GM12878 (cell line): ENCODE measurements around the gene ZNF668. TPM values are rescaled to one million over a fixed set of nuclear protein-coding genes. Genes with fewer than 3 reads are reported as not detected.

Experiments used
- ASH2L ChIP-seq: fragments of 300-600, 200-600 bp; sonication (generic); IDR thresholded peaks from 2 replicates; pipeline ENCODE4 v1.6.1; 2017; ENCODE audit warnings: low read depth, mild to moderate bottlenecking, borderline replicate concordance
- CREM ChIP-seq: IDR thresholded peaks from 2 replicates; pipeline ENCODE4 v1.6.1; 2014; ENCODE audit warnings: antibody characterized with exemption, low read depth
- DPF2 ChIP-seq: fragments of 450-650 bp; IDR thresholded peaks from 2 replicates; pipeline ENCODE4 v1.6.1; 2017; ENCODE audit warnings: mild to moderate bottlenecking
- E2F8 ChIP-seq: fragments of 450-650 bp; IDR thresholded peaks from 2 replicates; pipeline ENCODE4 v1.6.1; 2018; ENCODE audit warnings: mild to moderate bottlenecking, low read depth, moderate library complexity; ENCODE audit not compliant: partially characterized antibody
- HCFC1 ChIP-seq: fragments of 150-350 bp; IDR thresholded peaks from 2 replicates; pipeline ENCODE4 v1.6.1; 2014; ENCODE audit warnings: low read length
- HDGF ChIP-seq: fragments of 450-650 bp; IDR thresholded peaks from 2 replicates; pipeline ENCODE4 v1.6.1; 2016; ENCODE audit warnings: antibody characterized with exemption
- IRF3 ChIP-seq: fragments of 450-650 bp; IDR thresholded peaks from 2 replicates; pipeline ENCODE4 v1.6.1; 2014; ENCODE audit warnings: mild to moderate bottlenecking
- JUND ChIP-seq: IDR thresholded peaks from 2 replicates; pipeline ENCODE4 v1.6.1; 2012; ENCODE audit warnings: low read depth, mild to moderate bottlenecking, low read length, improper control_type of control experiment, moderate library complexity
- KDM1A ChIP-seq: fragments of 200-600 bp; sonication (generic); IDR thresholded peaks from 2 replicates; pipeline ENCODE4 v1.6.1; 2016; ENCODE audit warnings: borderline replicate concordance
- KLF5 ChIP-seq: fragments of 450-650 bp; IDR thresholded peaks from 2 replicates; pipeline ENCODE4 v1.6.1; 2014; ENCODE audit warnings: mild to moderate bottlenecking; ENCODE audit not compliant: partially characterized antibody
- MTA3 ChIP-seq: IDR thresholded peaks from 2 replicates; pipeline ENCODE4 v1.6.1; 2012; ENCODE audit warnings: low read length, inconsistent platforms, borderline replicate concordance
- NR2F1 ChIP-seq: fragments of 450-650 bp; conservative IDR thresholded peaks from 2 replicates; pipeline ENCODE4 v1.6.1; 2017; ENCODE audit warnings: mild to moderate bottlenecking
- PAX5 ChIP-seq: IDR thresholded peaks from 2 replicates; pipeline ENCODE4 v1.6.1; 2011; ENCODE audit warnings: low read depth, low read length, borderline replicate concordance
- RBBP5 ChIP-seq: fragments of 200-600 bp; sonication (generic); conservative IDR thresholded peaks from 2 replicates; pipeline ENCODE4 v1.6.1; 2016
- SIX5 ChIP-seq: IDR thresholded peaks from 2 replicates; pipeline ENCODE4 v1.6.1; 2011; ENCODE audit warnings: mild to moderate bottlenecking, low read depth, low read length, moderate library complexity; ENCODE audit not compliant: severe bottlenecking
- SRF ChIP-seq, 2 experiments: IDR thresholded peaks; 2 replicates each; pipeline ENCODE4 v1.6.1; 2011; ENCODE audit warnings: low read depth in 2 of 2, low read length in 2 of 2, mild to moderate bottlenecking in 1 of 2, moderate library complexity in 1 of 2
- TCF3 ChIP-seq: IDR thresholded peaks from 2 replicates; pipeline ENCODE4 v1.6.1; 2012; ENCODE audit warnings: low read depth, mild to moderate bottlenecking, low read length, borderline replicate concordance; ENCODE audit not compliant: insufficient read depth
- ZBTB4 ChIP-seq: fragments of 450-650 bp; formaldehyde crosslinking; IDR thresholded peaks from 2 replicates; pipeline ENCODE4 v1.4.0; 2022; ENCODE audit warnings: mild to moderate bottlenecking, moderate library complexity
- ZNF217 ChIP-seq: fragments of 450-650 bp; IDR thresholded peaks from 2 replicates; pipeline ENCODE4 v1.6.1; 2017; ENCODE audit warnings: antibody characterized with exemption, mild to moderate bottlenecking
- polyA plus RNA-seq, 11 experiments: library from polyadenylated mRNA; depleted of rRNA in 4 of 11; unstranded in 6 of 11; stranded (reverse) in 5 of 11; fragments of >200 nt; fragmentation: Nextera tagmentation in 4 of 11; fragmentation: Illumina TruSeq in 1 of 11; extraction: Ambion mirVana in 4 of 11; extraction: Trizol in 1 of 11; gene quantifications; 1 replicate in 1 of 11; 2 replicates in 10 of 11; pipeline versions ENCODE4 v1.2.1 to v1.2.3, GENCODE V29; 2011 to 2016; ENCODE audit warnings: inconsistent platforms in 2 of 11, missing spikeins in 2 of 11, low read depth in 1 of 11
- total RNA-seq, 4 experiments: library from RNA; depleted of rRNA in 3 of 4; stranded (reverse); fragments of >200 nt in 3 of 4; fragmentation: Illumina TruSeq in 1 of 4; extraction: Trizol in 1 of 4; gene quantifications; 2 replicates each; pipeline versions ENCODE4 v1.2.1 to v1.2.3, GENCODE V29; 2013 to 2021

Gene ZNF668
- total and polyA plus RNA-seq, 10 of the 15 experiments (the other 5 are each of a cell fraction or from before 2014, with no cell fraction given), result 0.05 to 20.7 (median 10.0) TPM; not detected in 1

- TF ChIP-seq ZBTB4 (CRISPR knock-in tag) (no peak), TCF3 (no peak), SIX5 (peak; percentile 90), RBBP5 (no peak), KLF5 (peak; percentile 86), E2F8 (no peak), KDM1A (no peak), ASH2L (no peak), PAX5 (peak; percentile 40; the same call in 1 of the 2 replicates), CREM (peak; percentile 89), HDGF (no peak), JUND (peak; percentile 66; the same call in 1 of the 2 replicates), NR2F1 (peak; percentile 64; the same call in 1 of the 2 replicates), HCFC1 (peak; percentile 94), DPF2 (peak; percentile 50; the same call in 1 of the 2 replicates), SRF (IDR thresholded peaks at IDR 0.05; ENCODE audit: low read depth in 2 of 2, low read length in 2 of 2) (peak in 1 of 2 experiments; percentile 43; a peak in 1 of 4 replicates), ZNF217 (peak; percentile 57; the same call in 1 of the 2 replicates), IRF3 (0 out of 2 replicates have a peak, but pooled peaks have one; percentile 23), MTA3 (no peak)
Measured at GRCh38 chr16:31108035-31108793, 34.2 kb upstream of the ZNF668 start, which contains the start of gene BCKDK (continued).
